ENCODE measurements around the gene ATP1A3.
"Not testable (repeated sequence)": the region's sequence is repeated elsewhere in the genome, so short reads cannot be mapped to it uniquely, and the experiment has no call there.

ATP1A3 gene

DNA sequence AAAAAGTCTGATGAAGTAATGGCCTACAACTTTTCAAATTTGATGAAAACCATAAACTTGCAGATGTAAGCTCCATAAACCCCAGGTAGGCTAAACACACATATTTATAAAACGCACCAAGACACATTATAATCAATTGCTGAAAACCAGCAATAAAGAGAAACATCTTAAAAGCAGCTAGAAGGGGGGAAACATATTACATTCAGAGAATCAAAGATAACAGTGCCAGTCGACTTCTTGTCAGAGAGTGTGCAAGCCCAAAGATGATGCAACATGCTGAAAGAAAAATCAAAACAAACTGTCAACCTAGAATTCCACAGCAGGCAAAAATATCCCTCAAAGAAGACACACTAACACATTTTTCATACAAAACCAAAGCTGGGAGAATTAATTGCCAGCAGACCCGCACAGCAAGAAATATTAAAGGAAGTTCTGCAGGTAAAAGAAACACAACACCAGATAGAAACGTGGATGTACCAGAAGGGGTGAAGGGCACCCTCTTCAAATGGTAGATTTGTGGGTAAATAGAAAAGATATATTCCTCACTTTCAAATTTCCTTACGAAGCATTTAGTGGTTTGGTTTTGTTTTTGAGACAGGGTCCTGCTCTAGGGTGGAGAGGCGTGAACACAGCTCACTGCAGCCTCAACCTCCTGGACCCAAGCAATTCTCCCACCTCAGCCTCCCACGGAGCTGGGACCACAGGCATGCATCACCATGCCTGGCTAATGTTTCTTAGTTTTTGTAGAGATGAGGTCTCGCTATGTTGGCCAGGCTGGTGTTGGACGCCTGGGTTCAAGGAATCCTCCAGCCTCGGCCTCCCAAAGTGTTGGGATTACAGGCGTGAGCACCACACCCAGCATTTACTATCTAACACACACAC, 16.5 kb upstream of the ATP1A3 start:
- DNase-seq (ENCODE audit: low read depth): peak; percentile 25

DNA sequence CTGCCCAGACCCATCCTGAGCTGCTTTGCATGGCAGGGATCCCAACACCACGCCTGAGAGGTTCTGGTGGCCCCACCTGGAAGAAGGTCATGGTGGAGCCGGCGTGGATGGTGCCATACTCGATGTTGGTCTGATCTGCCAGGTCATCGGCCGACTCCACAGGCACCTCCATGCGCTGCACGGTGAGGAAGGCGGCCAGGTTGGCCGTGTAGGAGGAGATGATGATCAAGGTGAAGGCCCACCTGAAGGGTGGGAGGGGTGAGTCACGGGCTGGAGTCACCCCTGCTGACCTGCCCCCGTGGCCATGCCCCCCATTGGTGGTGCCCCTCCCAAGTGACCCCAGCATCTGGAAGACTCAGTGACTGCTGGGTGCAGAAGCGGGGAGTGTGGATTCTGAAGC, 12.5 kb upstream of the ATP1A3 start:
- DNase-seq (ENCODE audit: low read depth): no peak

DNA sequence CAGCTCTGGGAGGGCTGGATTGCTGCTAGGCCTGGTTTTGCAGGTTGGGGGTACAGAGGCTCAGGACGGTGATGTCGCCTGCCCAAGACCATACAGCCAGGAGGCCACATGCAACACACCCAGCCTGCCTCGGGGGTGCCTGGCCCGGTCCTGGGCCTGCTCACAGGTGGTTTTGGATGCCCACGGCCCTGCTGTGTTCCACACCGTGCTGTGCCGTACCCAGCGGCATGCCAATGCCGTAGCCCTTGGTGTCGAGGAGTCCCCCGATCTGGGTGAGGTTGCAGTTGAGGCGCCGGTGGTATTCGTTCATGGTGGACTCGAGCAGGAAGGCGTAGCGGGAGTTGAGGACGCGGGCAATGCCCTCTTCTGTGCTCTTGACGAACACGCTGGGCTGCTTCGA, 11.5 kb upstream of the ATP1A3 start:
- DNase-seq (ENCODE audit: low read depth): no peak

DNA sequence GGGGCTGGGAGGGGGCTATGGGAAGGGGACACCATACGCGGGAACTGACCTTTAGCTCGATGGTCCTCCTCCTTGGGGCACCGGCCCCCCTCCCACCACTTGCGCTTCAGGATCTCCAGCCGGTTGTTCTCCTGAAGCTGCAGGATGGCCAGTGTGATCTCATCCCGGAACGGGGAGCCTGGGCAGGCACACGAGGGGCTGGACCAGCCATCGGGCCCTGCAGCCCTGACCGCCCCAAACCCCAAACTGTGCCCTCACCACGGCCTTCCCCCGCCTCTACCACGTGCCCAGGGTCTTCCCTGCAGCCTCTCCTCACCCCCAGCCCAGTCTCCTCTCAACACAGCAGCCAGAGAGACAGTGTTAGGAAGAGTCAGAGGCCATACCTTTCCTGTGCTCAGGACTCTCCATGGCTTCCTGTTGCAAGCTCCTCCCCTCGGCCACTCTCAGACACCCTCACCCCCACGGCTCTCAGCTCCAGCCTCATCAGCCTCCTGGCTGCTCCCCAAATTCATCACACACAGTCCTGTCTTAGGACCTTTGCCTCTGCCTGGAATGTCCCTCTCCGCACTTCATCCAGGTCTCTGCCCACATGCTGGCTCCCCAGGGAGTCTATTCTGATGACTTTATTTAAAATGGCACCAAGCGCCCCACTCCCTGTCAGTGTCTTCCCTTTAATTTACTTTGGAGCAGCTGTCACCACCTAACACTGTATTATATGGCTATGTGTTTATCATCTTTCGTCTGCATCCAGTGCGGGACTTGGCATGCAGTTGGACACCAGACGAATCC, 9.7 kb upstream of the ATP1A3 start:
- no peak for DNase-seq (ENCODE audit: low read depth)

DNA sequence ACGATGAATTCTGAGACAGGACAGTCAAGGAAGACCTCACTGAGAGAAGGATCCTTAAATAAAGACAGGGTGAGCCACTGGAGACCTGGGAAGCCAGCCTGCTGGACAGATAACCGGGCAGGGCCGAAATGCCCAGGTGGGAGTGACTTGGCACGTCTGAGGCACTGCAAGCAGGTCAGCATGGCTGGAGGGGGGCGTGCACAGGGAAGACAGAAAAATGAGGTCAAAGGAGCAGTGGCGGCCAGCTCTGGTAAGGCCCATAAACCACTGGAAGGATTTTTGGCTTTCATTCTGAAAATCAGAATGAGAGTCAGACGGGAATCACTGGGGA, 5.8 kb upstream of the ATP1A3 start:
- no peak for DNase-seq (ENCODE audit: low read depth)

DNA sequence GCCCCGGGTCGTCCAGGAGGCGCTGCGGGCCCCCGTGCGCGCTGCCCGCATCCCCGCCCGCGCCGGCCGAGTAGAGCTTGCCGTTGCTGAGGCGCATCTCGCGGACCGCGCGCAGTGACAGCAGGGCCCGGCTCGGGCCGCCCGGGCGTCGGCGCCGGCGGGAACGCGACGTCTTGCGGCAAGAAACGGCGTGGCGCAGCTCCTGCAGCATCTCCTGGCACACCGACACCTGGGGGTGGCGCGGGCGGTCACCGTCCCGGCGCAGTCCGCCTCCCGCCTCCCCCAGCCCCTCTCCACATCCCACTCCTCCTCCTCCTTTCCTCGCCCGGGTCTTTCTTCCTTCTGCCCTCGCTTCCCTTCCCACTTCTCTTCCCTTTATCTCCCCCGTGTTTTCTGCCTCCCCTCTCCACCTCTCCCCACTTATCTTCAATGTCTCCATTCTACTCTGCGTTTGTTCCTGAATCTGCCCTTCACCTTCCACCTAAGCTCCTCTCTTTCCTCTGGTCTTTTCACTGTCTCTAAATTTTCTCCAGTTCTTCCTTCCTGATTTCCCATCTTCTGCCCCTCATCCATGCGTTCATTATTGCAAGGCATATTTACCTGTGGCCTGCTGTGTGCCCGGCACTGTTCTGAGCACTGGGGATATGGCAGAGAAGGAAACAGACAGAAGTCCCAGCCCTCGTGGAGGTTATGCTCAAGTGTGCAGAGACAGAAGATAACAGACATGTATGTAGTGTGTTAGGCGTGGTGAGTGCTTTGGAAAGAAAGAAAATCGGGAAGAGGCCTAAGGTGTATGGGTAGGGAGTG, 5.2 kb upstream of the ATP1A3 start:
- DNase-seq (ENCODE audit: low read depth): no peak

DNA sequence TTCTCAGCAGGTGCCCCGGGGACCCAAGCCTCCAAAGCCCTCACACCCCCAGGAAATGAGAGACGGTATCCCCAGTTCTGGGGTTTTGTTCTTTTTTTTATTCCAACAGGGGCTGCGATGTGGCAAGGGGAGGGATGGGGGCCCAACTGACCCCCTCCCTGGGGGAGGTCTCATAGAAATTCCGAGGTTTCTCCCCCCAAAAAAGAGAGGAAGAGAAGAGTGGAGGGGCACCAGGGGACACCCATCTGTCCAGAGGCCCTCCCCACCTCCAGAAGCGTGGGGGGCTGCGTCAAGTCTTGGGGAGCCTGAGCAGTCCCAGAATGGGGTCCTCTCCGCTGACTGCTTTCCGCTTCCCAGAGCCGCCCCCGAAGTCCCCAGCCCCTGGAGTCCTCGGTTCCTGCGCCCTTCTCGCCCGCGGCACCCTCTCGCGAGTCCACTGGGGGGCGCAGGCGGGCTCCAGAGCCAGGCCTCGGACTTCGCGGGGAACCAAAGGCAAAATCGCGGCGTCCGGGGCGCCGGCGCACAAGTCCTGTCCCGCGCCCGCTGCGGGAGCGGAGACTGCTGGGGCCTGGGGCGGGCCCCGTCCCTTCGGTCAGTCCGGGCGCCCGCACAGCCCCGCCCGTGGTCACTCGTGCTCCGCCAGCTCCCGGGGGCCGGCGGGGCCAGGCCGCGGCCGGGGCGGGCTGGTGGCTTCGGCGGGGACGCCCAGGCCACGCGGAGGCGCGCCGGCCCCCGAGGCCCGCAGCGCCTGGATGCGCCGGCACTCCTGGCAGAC, 4.4 kb upstream of the ATP1A3 start:
- DNase-seq (ENCODE audit: low read depth): no peak

DNA sequence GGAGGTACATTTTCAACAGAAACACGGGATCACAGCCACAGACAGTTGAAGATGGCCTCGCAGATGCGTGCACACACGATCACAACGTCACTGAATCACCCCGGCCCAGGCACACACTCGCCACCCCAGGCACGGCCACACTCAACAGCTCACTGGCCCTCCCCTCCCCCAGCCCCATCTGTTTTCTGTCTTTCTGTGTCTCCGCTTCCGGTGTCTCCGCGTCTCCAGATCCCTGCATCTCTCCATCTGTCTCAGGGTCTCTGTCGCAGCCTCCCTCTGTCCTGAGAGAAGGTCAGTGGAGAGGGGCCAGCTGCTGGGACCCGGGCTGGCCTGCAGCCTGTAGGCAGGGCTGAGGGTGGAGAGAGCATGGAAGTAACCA, 3.8 kb upstream of the ATP1A3 start:
- DNase-seq (ENCODE audit: low read depth): no peak

DNA sequence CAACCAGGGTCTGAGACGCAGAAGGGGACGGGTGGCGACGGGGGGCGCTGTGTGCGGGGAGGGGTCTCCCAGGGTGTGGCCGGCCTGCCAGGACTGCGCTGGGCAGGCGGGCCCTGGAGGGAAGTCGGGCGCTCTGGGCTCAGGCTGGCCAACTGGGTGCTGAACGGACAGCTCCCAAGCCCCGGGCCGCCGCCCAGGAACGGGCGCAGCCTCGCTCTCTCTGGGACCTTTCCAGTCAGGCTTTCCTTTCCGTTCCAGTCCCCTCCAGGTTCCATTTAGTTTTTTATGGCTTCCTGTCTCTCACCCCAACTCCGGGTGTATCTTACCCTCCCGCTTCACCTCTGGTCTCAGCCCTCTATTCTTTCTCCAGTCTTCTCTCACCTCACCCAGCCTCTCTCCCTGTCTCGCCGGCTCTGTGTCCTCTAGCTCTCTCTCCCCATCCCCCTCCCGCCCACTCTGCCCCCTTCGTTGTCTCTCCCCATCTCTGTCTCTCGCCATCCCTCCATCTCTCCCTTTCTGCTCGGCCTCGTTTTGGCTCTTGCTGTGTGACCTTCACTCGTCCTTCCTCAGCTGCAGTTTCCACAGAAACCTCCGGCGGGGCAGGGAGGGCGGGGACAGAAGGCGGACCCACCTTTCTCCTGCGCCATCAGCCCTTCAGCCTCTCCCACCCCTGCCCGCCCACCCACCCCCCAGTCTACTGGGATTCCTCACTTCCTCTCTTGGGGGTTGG, 3.3 kb upstream of the ATP1A3 start:
- no peak for DNase-seq (ENCODE audit: low read depth)

DNA sequence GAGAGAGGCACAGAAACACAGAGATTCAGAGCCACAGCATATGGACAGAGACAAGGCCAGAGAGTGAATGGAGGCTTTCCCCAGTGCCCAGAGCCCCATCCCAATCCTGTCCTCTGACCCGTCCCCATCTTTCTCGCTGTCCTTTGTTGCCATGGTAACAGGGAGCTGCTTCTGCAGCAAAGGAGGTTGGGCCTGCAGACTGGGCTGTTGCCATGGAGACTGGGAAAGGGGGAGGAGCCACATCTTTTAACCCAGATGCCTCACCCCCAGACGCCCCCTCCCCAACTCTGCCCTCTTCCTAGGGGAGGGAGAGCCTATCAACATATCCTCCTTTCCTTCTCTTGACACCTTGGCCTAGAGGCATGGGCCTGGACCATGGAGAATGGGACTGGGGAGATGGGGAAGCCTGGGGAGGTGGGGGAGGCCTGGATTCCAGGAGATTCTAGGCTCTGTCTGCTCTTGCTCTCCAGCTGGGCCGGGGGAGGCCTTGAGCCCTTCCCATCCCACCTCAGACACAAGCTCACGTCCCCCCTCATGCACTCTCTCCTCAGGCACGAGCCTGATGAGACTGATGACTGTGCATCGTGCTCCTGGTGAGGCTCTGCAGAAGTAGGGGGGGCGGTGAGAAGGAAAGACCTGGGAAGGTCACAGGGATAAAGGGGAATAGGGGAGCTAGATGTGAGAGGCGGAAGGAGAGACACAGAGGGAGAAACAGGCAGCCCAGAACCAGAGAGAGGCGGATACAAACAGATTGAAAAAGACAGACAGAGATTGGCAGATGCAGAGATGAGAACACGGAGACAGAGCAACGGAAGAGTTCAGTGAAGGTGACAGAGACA, 2.1 kb upstream of the ATP1A3 start:
- no peak for DNase-seq (ENCODE audit: low read depth)

DNA sequence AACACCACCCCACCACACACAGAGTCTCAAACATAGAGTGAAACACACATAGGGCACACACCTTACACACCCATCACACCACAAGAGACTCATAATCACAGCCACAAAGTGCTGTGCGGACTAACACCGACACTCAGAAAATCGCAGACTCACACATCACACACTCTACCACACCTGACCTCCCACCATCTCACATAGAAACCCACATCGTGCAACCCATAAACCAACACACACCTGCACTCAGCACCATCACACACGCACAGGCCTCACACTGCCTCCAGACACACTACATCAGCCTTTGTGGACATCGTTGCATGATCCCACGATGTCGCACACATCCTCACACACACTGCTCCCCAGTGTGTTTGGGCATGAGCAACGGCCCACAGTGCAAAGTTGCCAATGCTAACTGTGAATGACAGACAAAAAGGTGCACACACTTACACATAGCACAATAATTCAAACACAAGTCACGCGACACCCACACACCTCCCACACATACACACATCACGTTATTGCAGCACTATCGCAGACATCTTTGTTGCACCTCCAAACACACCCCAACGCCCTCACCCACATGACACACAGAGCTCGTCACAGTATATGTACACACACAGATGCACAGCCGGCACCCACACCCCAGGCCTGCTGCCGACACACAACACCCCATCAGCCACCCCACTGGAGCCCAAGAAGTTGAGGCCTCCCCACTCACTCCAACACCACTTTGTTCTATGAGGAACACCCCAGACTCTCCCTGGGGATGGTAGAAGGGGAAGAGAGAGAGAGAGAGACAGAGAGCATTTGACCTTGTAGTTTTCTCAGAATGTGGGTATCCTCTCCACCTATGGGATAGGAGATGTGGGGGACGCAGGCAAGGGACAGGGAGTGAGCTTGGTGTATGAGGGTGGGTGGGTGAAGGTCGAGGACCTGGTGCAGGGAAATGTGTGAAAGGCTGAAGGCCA, 1.2 kb upstream of the ATP1A3 start:
- DNase-seq (ENCODE audit: low read depth): no peak

DNA sequence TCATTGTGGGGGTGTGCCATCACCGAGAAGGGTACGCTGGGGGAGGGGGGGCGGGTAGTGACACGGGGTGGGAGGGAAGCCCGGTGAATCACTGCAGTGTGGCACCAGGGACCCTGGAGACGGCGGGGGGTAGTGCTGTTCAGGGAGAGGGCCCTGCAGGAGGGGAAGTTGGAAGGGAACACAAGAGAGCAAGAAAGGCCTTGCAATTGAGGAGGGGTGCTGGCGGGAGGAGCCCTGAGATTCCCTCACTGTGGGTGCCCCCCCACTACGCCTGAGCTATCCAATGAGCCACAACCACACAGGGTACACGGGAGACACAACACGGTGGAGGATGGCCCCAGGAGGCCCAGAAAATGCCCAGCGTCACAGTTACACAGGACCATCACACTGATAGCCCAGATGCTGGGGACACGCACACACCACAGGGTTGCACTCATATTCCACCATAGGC, 516 bp upstream of the ATP1A3 start:
- no peak for DNase-seq (ENCODE audit: low read depth)

DNA sequence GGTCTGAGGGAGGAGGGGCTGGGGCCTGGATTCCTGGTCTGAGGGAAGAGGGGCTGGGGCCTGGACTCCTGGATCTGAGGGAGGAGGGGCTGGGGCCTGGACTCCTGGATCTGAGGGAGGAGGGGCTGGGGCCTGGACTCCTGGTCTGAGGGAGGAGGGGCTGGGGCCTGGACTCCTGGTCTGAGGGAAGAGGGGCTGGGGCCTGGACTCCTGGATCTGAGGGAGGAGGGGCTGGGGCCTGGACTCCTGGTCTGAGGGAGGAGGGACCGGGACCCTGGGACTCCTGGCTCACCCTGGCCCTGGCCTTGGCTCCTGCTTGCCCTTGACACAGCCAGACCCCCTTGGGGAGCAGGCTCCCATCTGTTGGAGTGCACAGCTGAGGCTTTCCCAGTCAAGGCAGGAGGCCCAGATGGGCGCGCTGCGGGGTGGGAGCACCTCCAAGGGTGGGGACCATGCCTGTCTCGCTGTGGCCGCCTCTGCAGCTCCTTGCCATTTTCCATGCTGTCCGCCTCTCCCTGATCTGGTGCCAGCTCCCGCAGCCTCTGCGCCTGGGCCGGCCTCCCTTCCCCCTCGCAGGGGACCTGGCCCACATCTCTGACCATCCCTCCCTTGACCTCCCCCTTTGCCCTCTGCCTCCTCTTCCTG, 2.0 kb downstream of the ATP1A3 start:
- DNase-seq (ENCODE audit: low read depth): not testable (repeated sequence)

DNA sequence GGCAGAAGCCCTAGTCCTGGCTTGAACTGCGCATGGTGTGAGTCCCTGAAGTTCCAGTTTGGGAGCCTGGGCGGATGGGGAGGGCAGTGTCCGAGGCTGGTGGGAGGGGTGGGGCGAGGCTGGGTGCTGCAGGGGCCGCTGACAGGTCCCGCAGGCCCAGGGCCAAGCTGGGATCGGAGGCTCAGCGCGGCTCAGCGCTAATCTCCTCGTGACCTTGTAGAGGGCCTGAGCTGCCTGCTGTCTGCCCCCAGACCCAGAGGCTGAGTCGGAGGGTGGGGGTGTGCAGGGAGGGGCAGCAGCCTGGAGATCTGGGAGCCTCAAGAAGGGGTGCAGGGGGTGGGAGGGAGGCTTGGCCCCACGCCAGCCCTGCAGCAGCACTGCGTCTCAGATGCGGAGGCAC, 3.0 kb downstream of the ATP1A3 start:
- DNase-seq (ENCODE audit: low read depth): no peak

DNA sequence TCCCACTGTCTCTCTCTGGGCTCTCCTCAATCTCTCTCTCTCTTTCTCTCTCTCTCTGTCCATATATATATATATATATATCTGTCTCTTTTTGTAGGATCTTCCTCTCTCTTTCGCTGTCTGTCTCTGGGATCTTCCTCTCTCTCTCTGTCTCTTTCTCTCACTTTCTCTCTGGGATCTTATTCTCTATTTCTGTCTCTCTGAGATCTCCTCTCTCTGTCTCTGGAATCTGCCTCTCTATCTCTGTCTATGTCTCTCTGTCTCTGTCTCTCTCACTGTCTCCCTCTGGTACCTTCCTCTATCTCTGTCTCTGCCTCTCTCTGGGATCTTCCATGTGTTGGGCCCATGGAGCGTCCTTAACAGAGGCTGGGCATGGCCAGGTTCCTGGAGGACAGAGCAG, 3.4 kb downstream of the ATP1A3 start:
- DNase-seq (ENCODE audit: low read depth): no peak

DNA sequence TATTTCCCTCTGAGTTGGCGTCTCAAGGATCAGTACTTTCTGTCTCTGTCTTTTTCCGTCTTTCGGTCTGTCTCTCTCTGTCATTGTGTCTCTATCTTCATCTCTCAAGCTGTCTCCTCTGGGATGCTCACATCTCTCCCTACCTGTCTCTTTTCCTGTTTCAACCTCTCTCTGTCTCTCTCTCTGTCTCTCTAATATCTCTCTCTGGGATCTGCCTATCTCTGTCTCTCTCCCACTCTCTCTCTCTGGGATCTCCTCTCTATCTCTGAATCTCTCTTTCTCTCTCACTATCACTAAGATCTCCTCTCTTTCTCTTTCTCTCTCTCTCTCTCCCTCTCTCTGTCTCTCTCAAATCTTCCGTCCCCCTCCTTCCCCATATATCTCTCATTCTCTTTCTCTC, 4.0 kb downstream of the ATP1A3 start:
- DNase-seq (ENCODE audit: low read depth): no peak

DNA sequence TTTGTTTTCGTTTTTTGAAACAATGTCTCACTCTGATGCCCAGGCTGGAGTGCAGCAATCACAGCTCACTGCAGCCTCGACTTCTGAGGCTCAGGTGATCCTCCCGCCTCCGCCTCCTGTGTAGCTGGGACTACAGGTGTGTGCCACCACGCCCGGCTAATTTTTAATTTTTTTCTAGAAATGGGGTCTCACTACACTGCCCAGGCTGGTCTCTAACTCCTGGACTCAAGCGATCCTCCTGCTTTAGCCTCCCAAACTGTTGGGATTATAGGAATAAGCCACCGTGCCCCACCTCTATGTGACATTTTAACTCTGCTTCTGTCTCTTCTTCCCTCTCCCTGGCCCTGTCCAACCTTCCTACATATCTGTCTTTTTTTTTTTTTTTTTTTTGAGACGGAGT, 5.1 kb downstream of the ATP1A3 start:
- DNase-seq (ENCODE audit: low read depth): no peak

DNA sequence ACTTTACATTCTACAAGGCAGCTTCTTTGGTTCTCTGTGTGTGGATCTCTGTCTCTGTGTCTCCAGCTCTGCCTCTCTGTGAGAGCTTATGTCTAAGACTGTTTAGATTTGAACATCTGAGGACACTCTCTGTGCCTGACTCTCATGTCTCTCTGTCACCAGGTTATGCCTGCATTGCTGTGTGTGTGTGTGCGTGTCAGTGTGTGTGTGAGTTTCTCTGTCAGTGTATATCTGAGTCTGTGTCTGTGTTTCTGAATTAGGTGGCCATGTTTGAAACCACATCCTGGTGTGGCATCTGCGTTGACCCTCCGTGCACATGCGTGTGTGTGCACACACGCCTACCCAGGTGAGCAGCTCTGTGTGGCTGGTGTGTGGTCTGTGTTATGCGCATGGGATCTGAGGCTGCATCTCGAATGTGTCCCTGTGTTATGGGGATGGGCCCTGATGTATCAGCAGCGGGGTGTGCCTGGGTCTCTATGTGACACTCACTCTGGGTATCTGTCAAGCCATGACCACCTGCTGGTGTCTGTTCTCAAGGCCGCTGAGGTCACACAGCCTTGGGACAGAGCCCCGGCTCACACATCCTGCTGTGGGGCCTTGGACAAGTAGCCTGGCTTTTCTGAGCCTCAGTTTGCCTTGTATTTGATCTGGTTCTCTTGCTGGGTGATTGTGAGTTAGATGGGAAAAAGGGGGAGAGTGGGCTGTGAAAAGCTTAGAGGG, 6.7 kb downstream of the ATP1A3 start:
- DNase-seq (ENCODE audit: low read depth): no peak

Data from GM04503 (cell line).